Measurements from ENCODE around the gene MAN1A1. TPM values are rescaled to one million over a fixed set of nuclear protein-coding genes. Genes with fewer than 3 reads are reported as not detected.

MAN1A1 gene
- total and polyA plus RNA-seq, 2 experiments from 2014 or later = 2.0 to 8.7 TPM

GRCh38 chr6:119339941-119340456 lies 9.6 kb downstream of the MAN1A1 start:
- H3K36me3 Mint-ChIP-seq (ENCODE audit: low read depth) = no peaks in the 10 kb centered on the region
- TF ChIP-seq STAT1 (IDR thresholded peaks at IDR 0.05; ENCODE audit: unreplicated experiment) = no peak
- TF ChIP-seq EZH2phosphoT487 (IDR thresholded peaks at IDR 0.05; ENCODE audit: unreplicated experiment) = no peak
- no peak for TF ChIP-seq CREB1 (CRISPR knock-in tag; IDR thresholded peaks at IDR 0.05; ENCODE audit: low read depth)
- no peak for TF ChIP-seq REST (IDR thresholded peaks at IDR 0.05; ENCODE audit: unreplicated experiment)
- TF ChIP-seq NANOG (IDR thresholded peaks at IDR 0.05; ENCODE audit: borderline replicate concordance) = no peak
- no peak for TF ChIP-seq ZNF462 (CRISPR knock-in tag; IDR thresholded peaks at IDR 0.05)
- no peak for TF ChIP-seq POLR2AphosphoS5 (IDR thresholded peaks at IDR 0.05; ENCODE audit: low read depth)
- no peak for TF ChIP-seq ZNF114 (CRISPR knock-in tag; IDR thresholded peaks at IDR 0.05)
- no peak for TF ChIP-seq JUNB (IDR thresholded peaks at IDR 0.05; ENCODE audit: unreplicated experiment)
- no peak for TF ChIP-seq EZH2 (IDR thresholded peaks at IDR 0.05; ENCODE audit: low read depth, unreplicated experiment)
- TF ChIP-seq ETS1 (IDR thresholded peaks at IDR 0.05) = no peak
- Histone ChIP-seq H3K4me2 (no peak overlapping the region), H3K9me2 (ENCODE audit: insufficient read depth) (0 out of 2 replicates have a peak, but pooled peaks cover 2% of the 10 kb centered on the region), H4K20me1 (replicated peaks; ENCODE audit: insufficient read depth) (no peaks in the 10 kb centered on the region), H2AFZ (no peak overlapping the region), H3K4me1 (ENCODE audit: insufficient read depth) (peaks cover 19% of the 10 kb centered on the region; the same call in 1 of the 2 replicates), H3K27ac (ENCODE audit: low read depth) (no peak overlapping the region), H3K4me3 (no peak overlapping the region), H3K36me3 (ENCODE audit: insufficient read depth) (no peaks in the 10 kb centered on the region), H3K27me3 (ENCODE audit: insufficient read depth) (no peaks in the 10 kb centered on the region), H3F3A (replicated peaks; ENCODE audit: low read depth) (no peaks in the 10 kb centered on the region), H3K79me2 (replicated peaks; ENCODE audit: insufficient read depth) (no peaks in the 10 kb centered on the region)
- no peak overlapping the region for H3K27ac Mint-ChIP-seq
- H3K27me3 Mint-ChIP-seq (ENCODE audit: insufficient read depth, low read depth, poor library complexity) = no peaks in the 10 kb centered on the region
- no peak overlapping the region for H3K4me3 Mint-ChIP-seq
- H3K4me1 Mint-ChIP-seq = peaks cover 25% of the 10 kb centered on the region
- DNase-seq (ENCODE audit: low spot score) = no peak
- no peaks in the 10 kb centered on the region for H3K9me3 Mint-ChIP-seq
- ATAC-seq = no peak
